ENCODE results near the gene WDR91.
A peak's percentile ranks its signal among the peaks of the same experiment; 100 is the strongest.

Gene WDR91

DNA sequence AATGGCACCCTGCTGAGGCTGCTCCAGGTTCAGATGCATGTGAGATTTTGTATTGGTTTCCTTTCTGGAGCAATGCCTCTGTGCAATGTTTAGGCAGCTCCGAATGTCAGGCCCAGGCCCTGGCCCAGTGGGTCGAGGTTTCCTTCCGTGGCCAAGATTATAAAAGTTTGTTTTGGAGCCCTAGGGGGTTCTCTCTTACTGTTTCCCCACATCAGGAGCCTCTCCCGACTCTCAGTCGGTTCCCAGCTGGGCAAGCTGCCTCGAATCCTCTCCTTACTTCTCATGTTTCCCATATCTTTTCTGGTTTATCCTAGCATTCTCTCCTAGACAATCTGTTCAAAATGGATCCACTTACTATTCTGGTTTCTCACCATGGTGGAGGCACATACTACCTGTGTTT lies 52.5 kb downstream of the WDR91 start:
- DNase-seq (ENCODE audit: extremely low spot score) = no peak
- ChIA-PET CTCF (no interaction called here), POLR2A (interaction anchor here (0.9 kb wide), 1 partner anchor 12 kb away, joined by 4 read pairs; the partner anchor contains the start of gene CYREN)
- TF ChIP-seq FOXK2 (IDR thresholded peaks at IDR 0.05) = no peak
- TF ChIP-seq HDGF (IDR thresholded peaks at IDR 0.05; ENCODE audit: borderline replicate concordance) = no peak
- TF ChIP-seq FOXM1 (IDR thresholded peaks at IDR 0.05; ENCODE audit: borderline replicate concordance) = no peak
- TF ChIP-seq SP1 (IDR thresholded peaks at IDR 0.05) = no peak
- no peak for TF ChIP-seq ARNT (IDR thresholded peaks at IDR 0.05)
- no peak for TF ChIP-seq BHLHE40 (IDR thresholded peaks at IDR 0.05; ENCODE audit: borderline replicate concordance)
- TF ChIP-seq TARDBP (IDR thresholded peaks at IDR 0.05) = no peak

DNA sequence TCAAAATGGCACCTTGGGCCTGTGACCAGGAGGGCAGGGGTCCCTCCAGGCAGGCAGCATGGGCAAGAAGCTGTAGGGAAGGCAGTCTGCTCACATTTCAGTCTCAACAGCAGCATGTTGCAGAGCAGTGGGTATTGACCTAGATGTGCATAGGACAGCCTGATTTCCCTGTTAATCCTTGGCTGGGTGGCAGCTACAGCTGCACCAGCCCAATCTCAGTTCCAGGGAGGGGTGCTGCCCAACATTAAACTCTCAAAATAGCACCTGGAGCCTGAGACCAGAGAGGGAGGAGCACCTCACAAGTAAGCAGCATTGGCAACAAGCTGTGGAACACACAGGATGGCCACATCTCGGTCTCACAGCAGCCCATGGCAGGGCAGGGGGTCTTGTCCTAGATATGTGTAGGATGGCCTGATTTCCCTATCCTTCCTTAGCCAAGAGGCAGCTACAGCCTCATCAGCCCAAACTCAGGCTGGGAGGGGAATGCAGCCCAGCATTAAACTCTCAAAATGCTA lies 53.1 kb downstream of the WDR91 start:
- CTCF ChIA-PET = no interaction called here
- TF ChIP-seq SUZ12 (IDR thresholded peaks at IDR 0.05) (no peak), ELF4 (IDR thresholded peaks at IDR 0.05) (no peak), SP1 (IDR thresholded peaks at IDR 0.05) (no peak), ZNF384 (IDR thresholded peaks at IDR 0.05) (no peak), TARDBP (IDR thresholded peaks at IDR 0.05) (no peak), FOXA1 (IDR thresholded peaks at IDR 0.05) (no peak)
- TF ChIP-seq, protein P1, sequence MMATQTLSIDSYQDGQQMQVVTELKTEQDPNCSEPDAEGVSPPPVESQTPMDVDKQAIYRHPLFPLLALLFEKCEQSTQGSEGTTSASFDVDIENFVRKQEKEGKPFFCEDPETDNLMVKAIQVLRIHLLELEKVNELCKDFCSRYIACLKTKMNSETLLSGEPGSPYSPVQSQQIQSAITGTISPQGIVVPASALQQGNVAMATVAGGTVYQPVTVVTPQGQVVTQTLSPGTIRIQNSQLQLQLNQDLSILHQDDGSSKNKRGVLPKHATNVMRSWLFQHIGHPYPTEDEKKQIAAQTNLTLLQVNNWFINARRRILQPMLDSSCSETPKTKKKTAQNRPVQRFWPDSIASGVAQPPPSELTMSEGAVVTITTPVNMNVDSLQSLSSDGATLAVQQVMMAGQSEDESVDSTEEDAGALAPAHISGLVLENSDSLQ (IDR thresholded peaks at IDR 0.05) = no peak
- POLR2A ChIA-PET = interaction anchor here (0.5 to 1.6 kb wide), 3 partner anchors 9 to 412 kb away, joined by 3 to 4 read pairs (median 4); partner anchors contain the start of gene CYREN
- DNase-seq (ENCODE audit: extremely low spot score) = no peak

DNA sequence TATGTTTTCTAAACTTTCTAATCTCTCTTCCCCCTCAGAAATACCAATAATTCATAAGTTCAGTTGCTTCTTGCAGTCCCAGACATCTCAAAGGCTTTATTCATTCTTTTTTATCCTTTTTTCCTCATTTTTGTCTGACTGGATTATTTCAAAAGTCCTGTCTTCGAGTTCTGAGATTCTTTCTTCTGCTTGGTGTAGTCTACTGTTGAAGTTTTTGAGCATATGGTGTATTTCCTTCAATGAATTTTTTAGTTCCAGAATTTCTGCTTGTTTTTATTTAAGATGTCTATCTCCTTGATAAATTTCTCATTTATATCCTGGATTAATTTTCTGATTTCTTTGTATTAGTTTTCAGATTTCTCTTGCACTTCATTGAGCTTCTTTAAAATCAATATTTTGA lies 55.0 kb downstream of the WDR91 start:
- TF ChIP-seq NFRKB (IDR thresholded peaks at IDR 0.05) = no peak
- no peak for TF ChIP-seq LEF1 (IDR thresholded peaks at IDR 0.05; ENCODE audit: borderline replicate concordance)
- TF ChIP-seq HDGF (IDR thresholded peaks at IDR 0.05; ENCODE audit: borderline replicate concordance) = no peak
- no peak for TF ChIP-seq CTBP1 (IDR thresholded peaks at IDR 0.05; ENCODE audit: borderline replicate concordance)
- no peak for TF ChIP-seq L3MBTL2 (conservative IDR thresholded peaks at IDR 0.05)
- ChIA-PET POLR2A (no interaction called here), CTCF (no interaction called here)
- DNase-seq (ENCODE audit: extremely low spot score) = no peak

DNA sequence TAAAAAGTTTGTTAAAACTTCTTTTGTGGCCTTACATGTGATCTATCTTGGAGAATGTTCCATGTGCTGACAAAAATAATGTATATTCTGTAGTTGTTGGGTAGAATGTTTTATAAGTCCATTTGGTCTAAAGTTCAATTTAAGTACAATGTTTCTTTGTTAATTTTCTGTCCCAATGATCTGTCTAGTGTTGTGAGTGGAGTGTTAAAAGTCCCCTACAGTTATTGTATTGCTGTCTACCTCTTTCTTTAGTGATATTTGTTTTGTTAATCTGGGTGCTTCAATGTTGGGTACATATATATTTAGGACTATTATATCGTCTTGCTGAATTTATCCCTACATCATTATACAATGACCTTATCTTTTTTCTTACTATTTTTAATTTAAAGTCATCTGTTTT lies 56.6 kb downstream of the WDR91 start:
- TF ChIP-seq NFRKB (IDR thresholded peaks at IDR 0.05) (no peak), TARDBP (IDR thresholded peaks at IDR 0.05) (0 out of 2 replicates have a peak, but pooled peaks have one; percentile 2), BHLHE40 (IDR thresholded peaks at IDR 0.05; ENCODE audit: borderline replicate concordance) (no peak)
- TF ChIP-seq, protein P1 (IDR thresholded peaks at IDR 0.05) = no peak
- ChIA-PET POLR2A (no interaction called here), CTCF (no interaction called here)
- no peak for DNase-seq (ENCODE audit: extremely low spot score)

DNA sequence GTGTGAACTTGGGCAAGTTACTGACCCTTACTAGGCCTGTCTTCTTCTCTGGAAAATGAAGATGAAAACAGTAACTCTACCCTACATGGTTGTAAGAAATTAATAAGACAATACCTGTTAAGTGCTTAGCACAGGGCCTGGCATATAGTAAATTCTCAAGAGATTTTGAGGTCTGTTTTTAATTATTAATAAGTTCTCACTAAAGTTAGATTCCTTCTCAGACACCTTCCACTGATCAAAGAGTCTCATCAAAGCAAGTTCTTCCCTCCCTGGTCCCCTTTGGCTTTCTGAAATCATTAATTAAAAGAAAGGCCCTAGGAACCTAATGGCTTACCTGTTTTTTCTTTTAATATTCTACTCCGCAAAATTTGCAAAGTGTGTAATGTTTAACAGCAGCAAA lies 58.9 kb downstream of the WDR91 start:
- POLR2A ChIA-PET = no interaction called here
- CTCF ChIA-PET = no interaction called here
- TF ChIP-seq NFRKB (IDR thresholded peaks at IDR 0.05) (no peak), SUZ12 (IDR thresholded peaks at IDR 0.05) (no peak), CTBP1 (IDR thresholded peaks at IDR 0.05; ENCODE audit: borderline replicate concordance) (no peak), FOXK2 (IDR thresholded peaks at IDR 0.05) (no peak), BHLHE40 (IDR thresholded peaks at IDR 0.05; ENCODE audit: borderline replicate concordance) (no peak), ZNF384 (IDR thresholded peaks at IDR 0.05) (no peak), ARNT (IDR thresholded peaks at IDR 0.05) (no peak), L3MBTL2 (conservative IDR thresholded peaks at IDR 0.05) (no peak), FOXM1 (IDR thresholded peaks at IDR 0.05; ENCODE audit: borderline replicate concordance) (no peak), FOXA1 (IDR thresholded peaks at IDR 0.05) (no peak), LEF1 (IDR thresholded peaks at IDR 0.05; ENCODE audit: borderline replicate concordance) (no peak), ELF4 (IDR thresholded peaks at IDR 0.05) (no peak), HDGF (IDR thresholded peaks at IDR 0.05; ENCODE audit: borderline replicate concordance) (no peak), SP1 (IDR thresholded peaks at IDR 0.05) (no peak)
- TF ChIP-seq, protein P1 (IDR thresholded peaks at IDR 0.05) = no peak
- no peak for DNase-seq (ENCODE audit: extremely low spot score)

DNA sequence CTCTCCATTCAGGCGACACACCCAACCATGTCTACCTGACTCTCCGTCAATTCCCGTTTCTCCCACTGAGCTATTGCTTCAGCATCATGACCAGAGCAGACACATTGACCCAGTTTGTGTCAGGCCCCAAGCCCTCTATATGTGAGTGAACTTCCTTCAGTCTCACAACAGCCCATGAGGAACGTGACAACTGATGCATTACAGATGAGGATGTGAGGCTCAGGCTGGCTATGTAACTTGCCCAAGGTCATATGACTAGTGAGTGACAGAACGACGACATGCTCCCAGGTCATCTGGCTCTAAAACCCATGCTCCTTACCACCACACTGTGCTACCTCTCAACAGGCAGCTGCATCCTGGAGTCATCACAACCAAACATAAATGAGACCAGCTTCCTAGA lies 59.8 kb downstream of the WDR91 start:
- CTCF ChIA-PET = no interaction called here
- POLR2A ChIA-PET = interaction anchor here (0.9 kb wide), 1 partner anchor 18 kb away, joined by 4 read pairs; no protein-coding TSS in a partner anchor
- no peak for DNase-seq (ENCODE audit: extremely low spot score)
- TF ChIP-seq ELF4 (IDR thresholded peaks at IDR 0.05) (no peak), ARNT (IDR thresholded peaks at IDR 0.05) (no peak), ZNF384 (IDR thresholded peaks at IDR 0.05) (no peak), FOXA1 (IDR thresholded peaks at IDR 0.05) (no peak), FOXM1 (IDR thresholded peaks at IDR 0.05; ENCODE audit: borderline replicate concordance) (no peak), SP1 (IDR thresholded peaks at IDR 0.05) (no peak), CTBP1 (IDR thresholded peaks at IDR 0.05; ENCODE audit: borderline replicate concordance) (no peak), NFRKB (IDR thresholded peaks at IDR 0.05) (no peak), L3MBTL2 (conservative IDR thresholded peaks at IDR 0.05) (no peak), TARDBP (IDR thresholded peaks at IDR 0.05) (no peak), SUZ12 (IDR thresholded peaks at IDR 0.05) (no peak), HDGF (IDR thresholded peaks at IDR 0.05; ENCODE audit: borderline replicate concordance) (no peak), LEF1 (IDR thresholded peaks at IDR 0.05; ENCODE audit: borderline replicate concordance) (no peak), FOXK2 (IDR thresholded peaks at IDR 0.05) (no peak), BHLHE40 (IDR thresholded peaks at IDR 0.05; ENCODE audit: borderline replicate concordance) (no peak)
- TF ChIP-seq, protein P1 (IDR thresholded peaks at IDR 0.05) = no peak
